Activated CD4-positive, alpha-beta T cell treated with anti-CD3 and anti-CD28 coated beads, Interleukin-2, amount 50 U/mL, for 1 hour (primary cell): ENCODE results near the gene SPPL3.
"Not testable (repeated sequence)": the region's sequence is repeated elsewhere in the genome, so short reads cannot be mapped to it uniquely, and the experiment has no call there.

Experiments
- DNase-seq: peaks from one replicate; pipeline ENCODE4 v3.0.0-alpha.2; 2020

SPPL3 gene

DNA sequence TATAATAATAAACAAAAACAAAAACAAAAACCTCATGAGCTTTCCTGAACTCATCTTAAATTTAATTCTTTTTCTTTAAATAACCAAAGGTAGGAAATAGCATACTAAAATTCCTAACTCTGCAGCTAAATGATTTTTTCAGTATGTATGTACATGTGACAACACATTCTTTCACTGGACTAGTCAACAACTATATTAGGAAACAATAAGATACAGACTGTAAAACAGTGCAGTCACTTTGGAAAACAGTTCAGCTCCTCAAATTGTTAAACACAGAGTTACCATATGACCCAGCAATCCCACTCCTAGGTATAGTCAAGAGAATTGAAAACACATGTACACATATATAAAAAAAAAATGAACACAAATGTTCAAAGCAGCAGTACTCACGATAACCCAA is 64.7 kb downstream of the SPPL3 start:
- no peak for DNase-seq

DNA sequence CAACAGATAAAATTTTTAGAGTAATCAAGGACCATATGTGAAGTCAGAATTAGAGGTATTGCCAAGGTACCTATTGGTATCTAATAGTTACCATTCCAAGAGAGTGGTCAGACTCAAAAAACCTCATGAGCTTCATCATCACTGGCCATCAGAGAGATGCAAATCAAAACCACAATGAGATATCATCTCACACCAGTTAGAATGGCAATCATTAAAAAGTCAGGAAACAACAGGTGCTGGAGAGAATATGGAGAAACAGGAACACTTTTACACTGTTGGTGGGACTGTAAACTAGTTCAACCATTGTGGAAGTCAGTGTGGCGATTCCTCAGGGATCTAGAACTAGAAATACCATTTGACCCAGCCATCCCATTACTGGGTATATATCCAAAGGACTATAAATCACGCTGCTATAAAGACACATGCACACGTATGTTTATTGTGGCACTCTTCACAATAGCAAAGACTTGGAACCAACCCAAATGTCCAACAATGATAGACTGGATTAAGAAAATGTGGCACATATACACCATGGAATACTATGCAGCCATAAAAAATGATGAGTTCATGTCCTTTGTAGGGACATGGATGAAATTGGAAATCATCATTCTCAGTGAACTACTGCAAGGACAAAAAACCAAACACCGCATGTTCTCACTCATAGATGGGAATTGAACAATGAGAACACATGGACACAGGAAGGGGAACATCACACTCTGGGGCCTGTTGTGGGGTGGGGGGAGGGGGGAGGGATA is 65.4 kb downstream of the SPPL3 start:
- not testable (repeated sequence) for DNase-seq

DNA sequence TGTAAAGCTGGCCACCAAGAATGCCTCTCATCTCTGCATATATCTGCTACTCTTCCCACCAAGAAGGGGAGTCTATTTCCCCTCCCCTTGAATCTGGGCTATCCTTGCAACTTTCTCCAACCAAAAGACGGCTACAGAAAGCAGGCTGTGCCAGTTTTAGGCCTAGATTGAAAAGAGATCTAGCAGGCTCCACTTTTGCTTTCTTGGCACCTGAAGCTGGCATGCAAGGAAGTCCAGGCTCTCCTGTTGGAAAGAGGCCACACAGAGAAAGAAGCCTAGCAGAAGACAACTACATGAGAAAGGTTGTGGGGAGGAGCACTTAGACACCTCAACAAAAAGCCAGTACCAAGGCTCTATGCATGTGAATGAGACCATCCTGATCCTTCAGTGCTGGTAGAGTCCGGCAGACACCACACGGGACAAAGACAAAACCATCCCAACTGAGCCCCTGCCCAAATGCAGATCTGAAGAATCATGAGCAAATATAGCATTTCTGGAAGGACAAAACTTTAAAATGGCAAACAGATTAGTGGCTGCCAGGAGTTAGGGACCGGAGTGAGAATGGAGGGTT is 68.0 kb downstream of the SPPL3 start:
- DNase-seq = no peak

DNA sequence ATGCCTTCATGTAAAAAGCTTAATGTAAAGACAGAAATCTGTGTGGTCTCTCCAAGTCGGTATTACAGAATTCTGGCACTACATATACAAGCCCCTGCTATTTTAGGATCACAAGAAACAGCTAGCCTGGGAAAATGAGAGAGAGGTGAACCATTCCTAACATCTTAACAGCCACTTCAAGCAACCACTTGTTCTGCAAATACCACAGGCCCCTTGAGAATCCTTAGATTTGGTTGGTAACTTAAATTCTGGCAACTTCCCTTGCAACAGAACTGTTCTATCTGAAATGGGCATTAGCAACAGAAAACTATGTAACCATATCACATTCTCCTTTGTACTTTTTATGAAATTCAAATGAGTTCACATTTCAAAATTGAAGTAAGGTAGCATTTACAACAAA is 68.5 kb downstream of the SPPL3 start:
- no peak for DNase-seq

DNA sequence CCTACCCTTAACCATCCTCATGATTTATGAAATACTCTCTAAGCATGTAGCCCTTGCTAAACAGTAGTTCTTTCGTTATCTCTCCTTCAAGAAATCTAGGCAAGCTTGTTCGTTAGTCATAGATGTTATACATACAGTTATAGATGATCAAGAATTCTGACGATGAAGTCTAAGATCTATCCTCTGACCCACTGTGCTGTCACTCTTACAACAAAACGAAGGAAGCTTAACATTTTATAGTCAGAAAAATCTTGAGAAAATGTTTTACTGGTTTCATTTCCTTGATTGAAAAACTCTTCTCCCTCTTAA is 68.9 kb downstream of the SPPL3 start:
- no peak for DNase-seq

DNA sequence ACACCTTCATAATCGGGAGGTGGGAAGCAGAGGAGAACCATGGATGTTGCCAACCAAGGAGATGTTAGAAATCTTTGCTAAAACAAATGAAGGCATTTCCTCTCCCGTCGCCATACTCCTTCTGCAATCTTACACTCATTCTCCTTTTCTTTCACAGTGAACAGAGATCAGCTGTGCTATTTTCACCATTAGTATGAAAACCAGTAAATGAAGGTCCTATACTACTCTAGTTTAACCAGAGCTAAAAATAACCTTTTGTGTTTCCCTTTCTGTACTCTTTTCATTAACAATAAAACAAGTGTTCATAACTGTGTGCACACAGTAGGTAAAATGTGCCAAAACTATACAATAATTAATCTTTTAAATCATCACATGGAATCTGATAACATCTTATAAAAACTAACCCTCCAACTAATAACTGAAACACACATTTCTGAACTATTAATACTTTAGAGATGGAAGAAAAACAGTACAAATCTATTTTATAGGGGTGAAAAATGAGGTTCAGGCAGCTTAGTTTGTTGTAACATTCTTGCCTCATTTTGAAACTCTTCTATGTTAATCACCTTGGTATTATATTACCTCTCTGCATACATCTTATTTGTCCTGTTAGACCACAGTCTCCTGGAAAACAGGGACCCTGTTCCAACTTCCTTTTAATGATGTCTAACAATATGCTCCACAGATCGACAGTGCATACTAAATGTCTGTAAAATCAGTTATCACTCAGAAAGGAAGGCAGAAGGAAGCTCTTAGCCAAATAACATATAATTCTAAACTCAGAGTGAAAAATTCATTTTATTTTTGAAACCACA is 69.5 kb downstream of the SPPL3 start:
- DNase-seq = no peak

DNA sequence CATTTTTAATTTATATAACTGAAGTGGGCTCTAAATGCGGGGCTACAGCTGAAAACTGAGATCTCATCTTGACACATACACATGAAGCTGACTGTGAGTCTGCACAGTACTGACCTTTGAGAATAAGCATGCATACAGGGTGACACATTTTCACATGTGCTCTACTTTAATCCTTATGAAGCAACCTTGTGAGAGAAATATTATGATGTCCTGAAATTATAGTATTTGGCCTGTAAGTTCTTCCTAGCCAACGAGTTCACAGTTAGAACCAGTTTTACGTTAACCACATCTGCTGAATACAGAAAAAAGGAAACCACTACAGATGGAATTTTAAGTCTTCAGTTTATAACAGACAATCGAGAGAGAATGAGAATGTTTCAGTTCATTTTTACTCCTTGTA is 70.3 kb downstream of the SPPL3 start:
- no peak for DNase-seq

DNA sequence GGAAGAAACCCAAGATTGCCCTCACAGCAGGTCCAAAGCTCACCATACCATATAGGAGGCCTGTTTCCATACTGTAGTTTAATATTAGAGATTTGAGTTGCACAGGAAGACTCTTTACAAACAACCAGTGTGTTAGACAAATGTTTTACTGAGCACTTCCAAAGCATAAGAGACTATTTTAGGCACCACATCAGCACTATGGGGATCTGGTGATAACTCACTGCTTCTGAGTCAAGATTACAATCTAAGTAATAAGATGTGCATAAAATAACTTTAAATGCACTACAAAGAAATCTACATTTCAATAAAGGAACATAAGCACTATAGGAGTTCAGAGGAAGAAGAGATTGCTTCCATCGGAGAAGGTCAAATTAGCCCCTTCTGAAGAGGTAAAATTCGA is 71.4 kb downstream of the SPPL3 start:
- DNase-seq = no peak

DNA sequence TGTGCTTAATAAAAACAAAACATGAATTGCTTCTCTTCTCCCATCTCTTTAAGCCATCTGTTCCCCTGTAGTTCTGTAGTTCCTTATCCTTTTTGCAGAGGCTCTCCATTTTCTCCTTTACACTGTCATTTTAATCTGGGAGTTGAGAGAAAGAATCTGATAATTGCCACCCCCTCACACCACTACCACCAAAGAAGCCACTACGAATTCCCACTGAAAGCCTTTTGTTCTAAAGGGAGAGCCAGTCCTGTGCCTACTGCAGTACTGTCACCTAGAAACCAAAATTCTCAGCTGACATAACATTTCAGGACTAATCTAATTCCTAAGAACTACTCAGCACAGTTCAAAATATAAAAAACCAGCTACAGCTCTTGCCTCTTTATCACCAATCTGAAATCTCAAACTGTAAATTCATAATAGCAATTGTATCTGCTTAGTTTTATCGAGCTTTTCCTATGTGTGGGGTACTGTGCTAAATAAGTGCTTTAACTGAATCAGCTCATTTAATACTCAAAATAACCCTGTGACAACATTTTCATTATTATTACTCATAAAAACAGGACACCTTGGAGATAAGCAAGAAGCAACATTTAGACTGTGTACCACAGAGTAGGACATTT is 72.4 kb downstream of the SPPL3 start:
- DNase-seq = no peak

DNA sequence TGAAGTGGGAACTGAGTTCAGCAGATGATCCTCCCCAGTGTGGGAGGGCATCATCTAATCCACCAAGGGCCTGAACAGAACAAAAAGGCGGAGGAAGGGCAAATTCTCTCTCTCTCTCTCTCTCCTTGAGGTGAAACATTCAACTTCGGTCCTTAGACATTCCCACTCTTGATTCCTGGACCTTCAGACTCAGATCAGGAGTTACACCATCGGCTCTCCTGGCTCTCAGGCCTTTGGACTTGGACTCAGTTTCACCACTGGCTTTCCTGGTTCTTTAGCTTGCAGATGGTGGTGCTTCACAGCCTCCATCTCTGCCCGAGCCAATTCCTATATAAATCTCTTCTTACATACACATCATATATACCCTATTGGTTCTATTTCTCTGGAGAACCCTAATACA is 73.2 kb downstream of the SPPL3 start:
- DNase-seq = no peak

DNA sequence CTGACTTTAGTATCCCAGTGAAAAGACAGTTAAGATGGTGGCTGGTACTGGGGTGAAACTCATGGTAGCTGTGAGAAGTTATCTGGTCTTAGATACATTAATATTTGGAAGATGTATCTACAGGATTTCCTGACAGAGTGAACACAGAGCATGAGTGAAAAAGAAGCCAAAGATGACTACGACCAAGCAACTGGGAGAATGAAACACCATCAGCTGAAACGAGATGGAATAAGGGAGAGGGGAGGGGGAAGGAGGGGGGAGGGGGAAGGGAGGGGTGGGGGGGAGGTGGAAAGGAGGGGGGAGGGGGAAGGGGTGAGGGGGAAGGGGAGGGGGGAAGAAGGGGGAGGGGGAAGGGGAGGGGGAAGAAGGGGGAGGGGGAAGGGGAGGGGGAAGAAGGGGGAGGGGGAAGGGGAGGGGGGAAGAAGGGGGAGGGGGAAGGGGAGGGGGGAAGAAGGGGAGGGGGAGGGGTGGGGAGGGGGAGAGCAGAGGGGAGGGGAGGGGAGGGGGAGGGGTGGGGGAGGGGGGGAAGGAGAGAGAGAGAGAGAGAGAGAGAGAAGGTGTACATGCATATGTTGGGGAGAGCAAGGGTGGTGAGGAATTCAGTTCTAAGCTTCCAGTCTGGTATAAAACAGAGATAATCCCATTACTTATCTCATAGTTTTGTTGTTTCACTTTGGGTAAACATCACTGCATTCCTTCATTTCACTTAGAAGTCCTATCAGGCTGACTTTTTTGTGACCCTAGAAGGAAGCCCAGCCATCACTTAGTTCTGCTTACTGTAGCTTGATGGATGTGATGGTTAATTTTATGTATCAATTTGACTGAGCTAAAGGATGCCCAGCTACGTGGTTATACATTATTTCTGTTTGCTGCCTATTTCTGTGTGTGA is 73.9 kb downstream of the SPPL3 start:
- no peak for DNase-seq

DNA sequence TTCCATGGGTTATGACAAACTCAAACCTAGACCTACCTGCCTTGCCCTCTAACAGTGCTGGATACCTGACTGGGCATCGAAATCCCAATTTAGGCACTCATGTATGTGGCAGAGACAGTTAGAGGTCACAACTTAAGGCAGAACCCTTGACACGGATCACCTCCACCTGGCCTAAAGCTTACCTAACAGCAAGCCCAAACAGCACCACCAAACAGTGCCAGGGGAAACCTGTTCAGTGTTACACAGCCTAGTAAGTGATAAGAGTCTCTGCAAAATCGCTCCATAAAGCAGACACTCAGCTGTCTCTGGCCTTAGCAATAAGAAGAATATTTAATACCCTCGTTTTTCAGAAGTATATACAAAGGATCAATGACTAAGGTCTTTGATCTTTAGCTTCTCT is 77.8 kb downstream of the SPPL3 start:
- DNase-seq = no peak

DNA sequence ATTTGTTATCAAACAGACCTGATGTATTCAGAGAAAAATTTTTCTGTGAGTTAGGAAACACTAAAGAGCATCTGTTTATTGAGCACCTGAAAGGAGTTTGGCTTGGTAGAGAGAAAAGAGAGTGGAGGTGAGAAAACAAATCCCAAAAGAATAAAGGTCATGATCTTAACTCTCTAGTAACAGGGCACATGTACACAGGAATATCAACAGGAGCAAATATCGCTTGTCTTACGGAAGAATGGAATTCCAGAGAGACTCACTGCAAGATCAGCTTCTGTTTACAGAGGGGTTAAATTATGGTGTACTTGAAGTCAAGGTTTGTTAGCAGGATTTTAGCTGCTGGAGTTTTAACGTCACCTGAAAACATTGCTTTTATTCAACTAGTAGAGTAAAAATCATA is 78.8 kb downstream of the SPPL3 start:
- no peak for DNase-seq

DNA sequence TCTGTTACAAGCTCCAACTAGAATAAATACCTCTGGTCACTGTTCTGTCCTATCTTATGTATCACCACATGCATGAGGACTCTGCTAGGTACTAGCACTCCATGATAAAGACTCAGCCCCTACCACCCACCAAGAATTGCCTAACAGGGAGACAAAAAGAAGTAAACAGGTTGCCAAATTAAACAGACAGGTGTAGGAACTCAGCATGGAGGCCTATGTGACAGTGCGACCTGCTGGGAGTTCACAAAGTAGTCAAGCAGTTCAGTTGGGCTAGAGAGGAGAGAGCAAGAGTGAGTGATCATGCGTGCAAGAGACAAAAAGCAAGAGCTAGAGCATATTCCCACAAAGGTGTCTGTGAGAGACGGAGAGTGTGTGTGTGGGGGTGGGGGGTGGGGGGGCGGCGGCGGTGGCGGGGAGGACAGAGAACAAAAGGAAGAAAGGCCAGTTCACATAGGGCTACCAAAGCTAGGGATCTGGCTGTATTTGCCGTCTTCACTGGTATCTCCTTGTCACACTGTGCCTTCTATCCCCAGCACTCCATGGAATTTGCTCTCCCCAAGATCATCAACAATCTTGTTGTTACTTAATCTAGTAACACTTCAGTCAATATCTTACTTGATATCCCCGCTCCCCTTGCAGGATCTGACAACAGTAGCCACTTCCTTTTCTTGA is 81.2 kb downstream of the SPPL3 start:
- DNase-seq = no peak

DNA sequence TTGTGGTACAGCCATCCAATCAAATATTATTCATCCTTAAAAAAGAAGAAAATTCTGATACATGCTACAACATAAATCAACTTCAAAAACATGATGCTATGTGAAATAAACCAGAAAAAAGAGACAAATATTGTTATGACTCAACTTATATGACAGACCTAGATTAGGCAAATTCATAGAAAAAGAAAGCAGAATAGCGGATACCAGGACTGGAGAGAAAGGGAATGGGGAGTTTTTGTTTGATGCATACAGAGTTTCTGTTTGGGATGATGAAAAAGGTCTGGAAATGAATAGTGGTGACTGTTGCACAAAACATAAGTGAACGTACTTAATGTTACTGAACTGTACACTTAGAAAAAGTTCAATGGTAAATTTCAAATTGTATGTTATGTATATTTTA is 82.3 kb downstream of the SPPL3 start:
- no peak for DNase-seq

DNA sequence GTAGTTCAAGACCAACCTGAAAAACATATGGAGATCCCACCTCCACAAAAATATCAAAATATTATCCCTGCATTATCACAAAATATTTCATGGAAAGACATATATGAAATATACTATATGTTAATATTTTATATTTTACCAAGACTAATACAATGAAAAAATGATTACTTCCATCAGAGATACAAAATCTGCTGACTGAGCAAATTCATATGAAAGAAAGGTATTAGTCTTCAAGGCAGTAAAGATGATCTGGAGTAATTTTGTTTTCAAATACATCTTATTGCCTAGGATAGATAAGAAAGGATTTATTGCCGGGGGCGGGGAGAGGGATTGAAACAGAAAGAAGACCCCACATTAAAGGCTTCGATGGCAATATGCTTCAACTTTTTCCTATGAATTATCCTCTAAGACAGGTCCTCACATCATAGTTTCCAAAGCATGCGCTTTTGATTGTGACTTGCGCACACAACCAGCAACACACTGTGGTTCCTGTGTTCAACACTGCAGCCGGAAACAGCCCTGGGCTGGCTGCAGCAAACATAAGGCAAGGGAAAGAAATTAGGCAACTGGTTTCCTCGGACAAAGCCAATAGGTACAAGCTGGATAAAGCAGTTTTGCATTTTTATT is 83.2 kb downstream of the SPPL3 start:
- peak; percentile 34 for DNase-seq

DNA sequence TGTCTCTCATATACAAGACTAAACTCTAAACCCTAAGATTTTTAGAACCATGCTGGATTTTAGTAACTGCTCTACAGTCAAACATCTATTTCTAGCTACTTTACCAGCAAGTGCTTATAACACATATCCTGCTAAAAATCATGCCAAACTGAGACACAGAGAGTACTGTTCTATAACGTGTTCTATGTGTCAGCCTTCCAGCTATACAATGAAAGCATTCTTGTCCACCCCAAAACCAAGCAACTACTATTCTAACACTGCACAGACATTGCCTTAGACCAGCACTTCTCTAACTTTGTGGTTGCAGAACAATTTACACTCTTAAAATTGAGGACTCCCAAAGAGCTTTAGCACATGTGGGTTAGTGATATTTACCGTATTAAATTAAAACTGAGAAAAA is 85.7 kb downstream of the SPPL3 start:
- DNase-seq = no peak

DNA sequence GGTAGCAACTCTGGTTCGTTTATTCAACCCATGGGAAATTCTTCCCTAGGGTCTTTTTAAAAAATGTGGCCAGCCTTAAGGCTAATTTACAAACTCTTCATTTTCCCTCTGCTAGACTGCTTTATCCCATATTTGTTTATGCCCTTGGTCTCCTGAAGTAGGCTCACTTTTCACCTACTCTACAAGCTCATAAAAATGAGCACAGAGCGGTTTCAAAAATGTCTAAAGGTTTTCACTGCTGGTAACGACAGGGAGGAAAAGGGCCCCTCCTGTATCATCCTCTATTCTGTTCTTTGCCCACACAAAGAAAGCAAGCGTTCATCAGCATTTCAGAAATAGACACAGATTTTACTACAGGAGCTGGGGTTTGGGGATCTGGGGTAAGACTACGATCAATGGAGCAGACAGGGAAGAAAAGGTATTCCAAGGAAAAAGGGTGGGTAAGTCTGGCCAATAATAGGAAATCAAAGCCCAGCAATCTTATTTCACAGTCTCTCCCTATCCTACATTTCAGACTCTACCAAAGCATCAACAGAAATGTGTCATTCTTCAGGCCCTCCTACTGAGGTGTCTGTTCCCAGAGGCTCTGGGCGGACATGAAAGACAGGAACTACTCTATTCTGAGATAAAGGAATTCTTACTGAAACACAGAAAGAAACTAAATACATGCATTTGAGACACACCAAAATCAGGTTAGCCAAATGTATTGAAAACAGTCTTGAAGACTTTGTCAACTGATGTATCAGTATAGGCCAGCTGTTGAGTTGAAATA is 86.4 kb downstream of the SPPL3 start:
- DNase-seq = no peak

DNA sequence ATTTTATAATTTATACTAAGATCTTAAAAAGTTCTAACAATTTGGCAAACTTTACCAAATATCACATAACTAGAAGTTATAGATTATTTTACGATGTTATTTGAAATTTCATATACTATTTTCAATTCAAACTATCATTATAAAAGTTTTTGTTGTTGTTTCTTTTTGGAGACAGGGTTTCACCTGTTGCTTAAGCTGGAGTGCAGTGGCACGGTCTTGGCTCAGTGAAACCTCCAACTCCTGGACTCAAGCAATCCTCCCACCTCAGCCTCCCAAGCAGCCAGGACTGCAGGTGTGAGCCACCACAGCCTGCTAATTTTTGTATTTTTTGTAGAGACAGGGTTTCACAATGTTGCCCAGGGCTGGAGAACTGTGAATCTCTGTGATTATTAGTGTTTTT is 87.8 kb downstream of the SPPL3 start:
- no peak for DNase-seq

DNA sequence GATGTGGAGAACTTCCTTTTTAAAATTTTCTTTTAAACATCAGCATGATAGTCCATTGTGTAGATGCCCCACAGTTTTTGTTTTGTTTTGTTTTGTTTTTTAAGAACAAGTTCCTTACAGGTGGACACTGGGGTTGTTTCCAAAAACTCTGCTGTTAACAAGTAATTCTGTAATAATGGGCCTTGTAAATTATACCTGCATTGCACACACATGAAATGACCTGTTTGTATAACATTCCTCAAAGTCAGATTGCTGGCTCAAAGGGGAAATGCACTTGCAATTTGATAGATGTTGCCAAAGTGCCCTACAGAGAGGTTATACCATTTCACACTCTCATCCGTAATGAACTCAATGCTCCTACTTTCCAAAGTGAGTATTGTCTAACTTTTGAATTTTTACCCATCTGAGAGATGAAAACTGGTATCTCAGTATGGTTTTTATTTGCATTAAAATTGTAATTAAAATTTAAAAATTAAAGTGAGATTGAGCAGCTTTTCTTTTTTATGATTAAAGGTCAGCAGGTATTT is 89.2 kb downstream of the SPPL3 start:
- no peak for DNase-seq
